Endometrial microvascular endothelial cells (primary cell): ENCODE results near the gene MAGEA4. TPM values are rescaled to one million over a fixed set of nuclear protein-coding genes. Genes with fewer than 3 reads are reported as not detected.

ENCODE experiments used
- in situ Hi-C: cut with HindIII; loops from 2 replicates; pipeline ENCODE4 v1.10.0; 2017; ENCODE audit warnings: low sequenced_read_pairs, low pct_unique_long_range_greater_than_20kb; ENCODE audit errors: inconsistent ontology term
- total RNA-seq: library from RNA; depleted of rRNA; stranded (reverse); fragments of >200 nt; gene quantifications from one replicate; pipeline ENCODE4 v1.2.3, GENCODE V29; 2015; ENCODE audit errors: inconsistent ontology term

MAGEA4 gene
- total RNA-seq, 1 donor from 2014 or later, result not detected

- in situ Hi-C loops, result no loop called here
These were observed 8.6 kb downstream of the MAGEA4 start for GRCh38 chrX:151921292-151921691.

GRCh38 chrX:151921866-151922265 lies 9.2 kb downstream of the MAGEA4 start:
- in situ Hi-C loops, result no loop called here

- in situ Hi-C loops, result no loop called here
These were observed 10.0 kb downstream of the MAGEA4 start for GRCh38 chrX:151922692-151923091.

- in situ Hi-C loops, result no loop called here
These were observed 11.0 kb downstream of the MAGEA4 start for GRCh38 chrX:151923648-151924047.

- in situ Hi-C loops, result no loop called here
These were observed 16.4 kb downstream of the MAGEA4 start for GRCh38 chrX:151929126-151929525.

- in situ Hi-C loops, result no loop called here
These were observed 22.7 kb downstream of the MAGEA4 start for GRCh38 chrX:151935358-151935757.

- in situ Hi-C loops, result no loop called here
These were observed 25.5 kb downstream of the MAGEA4 start for GRCh38 chrX:151938172-151938571.

GRCh38 chrX:151954730-151955129 lies 42.0 kb downstream of the MAGEA4 start:
- in situ Hi-C loops, result no loop called here

- in situ Hi-C loops, result no loop called here
These were observed 45.4 kb downstream of the MAGEA4 start for GRCh38 chrX:151958101-151958500.

GRCh38 chrX:151962034-151962433 lies 49.3 kb downstream of the MAGEA4 start:
- in situ Hi-C loops, result no loop called here

GRCh38 chrX:151966236-151966635 lies 53.5 kb downstream of the MAGEA4 start:
- in situ Hi-C loops, result no loop called here

- in situ Hi-C loops, result no loop called here
These were observed 57.3 kb downstream of the MAGEA4 start for GRCh38 chrX:151970027-151970426.

- in situ Hi-C loops, result no loop called here
These were observed 58.0 kb downstream of the MAGEA4 start for GRCh38 chrX:151970661-151971060.

GRCh38 chrX:151973060-151973661 lies 60.5 kb downstream of the MAGEA4 start:
- in situ Hi-C loops, result no loop called here

- in situ Hi-C loops, result no loop called here
These were observed 61.2 kb downstream of the MAGEA4 start for GRCh38 chrX:151973851-151974335.

Other genes starting within 250 kb of the MAGEA4 start
- not detected for gene PRRG3, start 217.4 kb upstream of the MAGEA4 start, total RNA-seq
- not detected for gene FATE1, start 196.9 kb upstream of the MAGEA4 start, total RNA-seq
- not detected for gene CNGA2, start 178.1 kb upstream of the MAGEA4 start, total RNA-seq
- 4.6 TPM for gene GABRE, start 61.8 kb downstream of the MAGEA4 start, total RNA-seq
- not detected for gene MAGEA10, start 225.7 kb downstream of the MAGEA4 start, total RNA-seq